ENCODE results near the gene ALKBH3.
A peak's percentile ranks its signal among the peaks of the same experiment; 100 is the strongest.

Gene ALKBH3

GRCh38 chr11:43837879-43838278, 42.8 kb upstream of the ALKBH3 start:
- DNase-seq (ENCODE audit: low spot score) = no peak
- in situ Hi-C loops (cut with MboI; ENCODE audit: low sequenced_read_pairs, unreplicated experiment) = no loop called here
- no peak for TF ChIP-seq CTCF (IDR thresholded peaks at IDR 0.05; ENCODE audit: borderline replicate concordance, control extremely low read depth, extremely low read depth, insufficient read depth, missing control alignments)

- no peak for DNase-seq (ENCODE audit: low spot score)
- TF ChIP-seq CTCF (IDR thresholded peaks at IDR 0.05; ENCODE audit: borderline replicate concordance, control extremely low read depth, extremely low read depth, insufficient read depth, missing control alignments) = no peak
- in situ Hi-C loops (cut with MboI; ENCODE audit: low sequenced_read_pairs, unreplicated experiment) = no loop called here
Observed at GRCh38 chr11:43842021-43842420, 38.6 kb upstream of the ALKBH3 start.

- in situ Hi-C loops (cut with MboI; ENCODE audit: low sequenced_read_pairs, unreplicated experiment) = no loop called here
- no peak for DNase-seq (ENCODE audit: low spot score)
- no peak for TF ChIP-seq CTCF (IDR thresholded peaks at IDR 0.05; ENCODE audit: borderline replicate concordance, control extremely low read depth, extremely low read depth, insufficient read depth, missing control alignments)
Observed at GRCh38 chr11:43845816-43846215, 34.8 kb upstream of the ALKBH3 start.

GRCh38 chr11:43852057-43852636, 28.5 kb upstream of the ALKBH3 start:
- DNase-seq (ENCODE audit: low spot score) = peak; percentile 75
- in situ Hi-C loops (cut with MboI; ENCODE audit: low sequenced_read_pairs, unreplicated experiment) = loop anchor here (10.0 kb wide), 1 partner anchor 277 kb away; no protein-coding TSS in a partner anchor
- TF ChIP-seq CTCF (IDR thresholded peaks at IDR 0.05; ENCODE audit: borderline replicate concordance, control extremely low read depth, extremely low read depth, insufficient read depth, missing control alignments) = peak; percentile 82

GRCh38 chr11:43853781-43854180, 26.9 kb upstream of the ALKBH3 start:
- in situ Hi-C loops (cut with MboI; ENCODE audit: low sequenced_read_pairs, unreplicated experiment) = loop anchor here (10.0 kb wide), 1 partner anchor 279 kb away; no protein-coding TSS in a partner anchor
- no peak for DNase-seq (ENCODE audit: low spot score)
- TF ChIP-seq CTCF (IDR thresholded peaks at IDR 0.05; ENCODE audit: borderline replicate concordance, control extremely low read depth, extremely low read depth, insufficient read depth, missing control alignments) = no peak

GRCh38 chr11:43856993-43857392, 23.6 kb upstream of the ALKBH3 start:
- no peak for TF ChIP-seq CTCF (IDR thresholded peaks at IDR 0.05; ENCODE audit: borderline replicate concordance, control extremely low read depth, extremely low read depth, insufficient read depth, missing control alignments)
- no peak for DNase-seq (ENCODE audit: low spot score)
- in situ Hi-C loops (cut with MboI; ENCODE audit: low sequenced_read_pairs, unreplicated experiment) = loop anchor here (10.0 kb wide), 1 partner anchor 282 kb away; no protein-coding TSS in a partner anchor
